ENCODE data around the gene KIAA1958.

KIAA1958 gene

DNA sequence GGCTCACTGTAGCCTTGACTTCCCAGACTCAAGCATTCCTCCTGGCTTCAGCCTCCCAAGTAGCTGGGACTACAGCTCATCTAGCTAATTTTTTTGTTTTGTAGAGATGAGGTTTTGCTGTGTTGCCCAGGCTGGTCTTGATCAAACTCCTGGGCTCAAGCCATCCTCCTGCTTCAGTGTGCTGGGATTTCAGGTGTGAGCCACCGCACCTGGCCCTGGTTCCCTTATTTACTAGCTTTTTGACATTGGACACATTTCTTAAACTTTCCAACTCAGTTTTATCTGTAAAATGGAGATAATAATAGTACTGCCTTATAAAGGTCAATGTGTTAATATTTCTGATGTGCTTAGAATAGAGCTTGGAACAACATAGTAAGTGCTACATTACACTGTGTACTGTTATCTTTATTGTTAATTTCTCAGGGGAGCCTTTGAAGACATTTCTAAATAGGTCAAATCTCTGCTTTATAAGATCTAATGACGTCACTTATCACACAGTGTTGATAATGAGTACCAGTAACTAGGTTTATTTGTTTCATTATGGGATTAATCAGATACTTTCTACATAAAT lies 66.7 kb downstream of the KIAA1958 start:
- DNase-seq (ENCODE audit: low read depth in 2 of 3, low spot score in 1 of 3): no peak

GRCh38 chr9:112554516-112554915 lies 67.9 kb downstream of the KIAA1958 start:
- DNase-seq (ENCODE audit: low read depth in 2 of 3, low spot score in 1 of 3): no peak

DNA sequence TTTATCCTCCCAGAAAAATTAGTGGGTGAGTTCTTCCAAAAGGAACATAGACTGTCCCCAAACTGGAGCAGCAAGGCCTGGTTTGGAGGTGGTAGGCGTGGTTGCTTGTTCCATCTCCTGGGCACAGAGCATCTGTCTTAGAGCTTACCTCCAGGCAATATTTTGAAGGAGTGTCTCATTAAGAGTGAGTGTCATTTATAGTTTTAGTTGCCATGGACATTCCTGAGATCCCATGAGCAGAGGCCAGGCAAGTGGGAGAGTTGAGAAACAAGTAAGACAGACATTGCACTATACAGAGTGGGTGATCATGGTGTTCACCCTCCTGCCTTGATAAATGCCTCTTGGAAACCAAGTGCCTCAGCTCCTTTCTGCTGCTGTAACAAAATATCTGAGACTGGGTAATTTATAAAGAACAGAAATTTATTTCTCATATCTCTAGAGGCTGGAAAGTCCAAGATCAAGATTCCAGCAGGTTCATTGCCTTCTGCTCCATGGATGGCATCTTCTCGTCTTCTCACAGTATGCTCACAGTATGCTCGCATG lies 68.5 kb downstream of the KIAA1958 start:
- DNase-seq (ENCODE audit: low read depth in 2 of 3, low spot score in 1 of 3): no peak

- DNase-seq (ENCODE audit: low read depth in 2 of 3, low spot score in 1 of 3): no peak
Observed at GRCh38 chr9:112555844-112556482, 69.3 kb downstream of the KIAA1958 start.

- DNase-seq (ENCODE audit: low read depth in 2 of 3, low spot score in 1 of 3): no peak
Observed at GRCh38 chr9:112556497-112557442, 70.1 kb downstream of the KIAA1958 start.

GRCh38 chr9:112558476-112558875 lies 71.8 kb downstream of the KIAA1958 start:
- DNase-seq (ENCODE audit: low read depth in 2 of 3, low spot score in 1 of 3): no peak

DNA sequence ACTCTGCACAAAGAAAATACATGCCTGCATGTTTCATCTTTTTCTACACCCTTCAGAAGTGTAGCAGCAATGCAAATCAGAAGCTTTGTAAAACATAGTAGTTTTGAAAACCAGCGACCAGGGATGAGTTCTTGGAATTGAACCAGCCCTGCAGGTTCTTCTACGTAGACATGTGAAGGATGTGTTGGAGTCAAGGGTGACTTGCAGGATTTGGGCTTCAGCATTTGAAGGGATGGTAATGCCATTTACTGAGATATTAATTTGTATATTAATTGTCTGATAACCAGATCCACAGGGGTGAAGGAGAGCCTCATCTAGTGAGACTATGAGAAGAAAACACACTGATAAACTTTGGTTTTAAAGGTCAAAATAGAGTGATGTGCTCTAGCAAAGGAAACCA lies 72.4 kb downstream of the KIAA1958 start:
- no peak for DNase-seq (ENCODE audit: low read depth in 2 of 3, low spot score in 1 of 3)

DNA sequence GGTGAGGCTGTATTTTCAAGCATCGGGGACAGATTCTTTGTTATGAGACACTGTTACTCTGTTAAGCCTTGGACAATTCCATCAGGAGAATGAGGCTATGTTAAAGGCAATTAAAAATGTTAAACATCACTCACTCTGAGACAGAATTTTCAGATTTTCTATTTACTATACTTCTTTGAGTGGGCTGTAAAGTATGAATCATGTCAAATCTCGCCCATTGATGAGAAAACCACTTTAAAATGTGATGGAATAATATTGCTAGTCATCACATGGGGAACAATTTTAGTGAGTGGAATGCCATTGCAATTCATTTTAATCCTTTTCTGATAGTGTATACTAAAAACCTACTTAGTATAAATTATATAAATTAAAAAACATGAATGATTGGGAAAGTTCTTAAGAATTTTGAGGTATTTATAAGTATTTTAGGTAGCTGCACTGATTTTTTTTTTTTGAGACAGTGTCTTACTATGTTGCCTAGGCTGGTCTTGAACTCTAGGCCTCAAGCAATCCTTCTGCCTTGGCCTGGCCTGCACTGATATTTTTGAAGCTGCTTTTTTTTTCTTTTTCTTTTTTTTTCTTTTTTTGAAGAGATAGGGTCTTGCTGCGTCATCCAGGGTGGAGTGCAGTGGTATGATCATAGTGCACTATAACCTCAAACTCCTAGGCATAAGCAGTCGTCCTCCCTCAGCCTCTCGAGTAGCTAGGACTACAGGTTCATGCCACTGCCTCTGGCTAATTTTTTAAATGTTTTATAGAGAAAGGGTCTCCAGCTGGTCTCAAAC lies 73.2 kb downstream of the KIAA1958 start:
- no peak for DNase-seq (ENCODE audit: low read depth in 2 of 3, low spot score in 1 of 3)

GRCh38 chr9:112562235-112562958 lies 75.8 kb downstream of the KIAA1958 start:
- no peak for DNase-seq (ENCODE audit: low read depth in 2 of 3, low spot score in 1 of 3)

DNA sequence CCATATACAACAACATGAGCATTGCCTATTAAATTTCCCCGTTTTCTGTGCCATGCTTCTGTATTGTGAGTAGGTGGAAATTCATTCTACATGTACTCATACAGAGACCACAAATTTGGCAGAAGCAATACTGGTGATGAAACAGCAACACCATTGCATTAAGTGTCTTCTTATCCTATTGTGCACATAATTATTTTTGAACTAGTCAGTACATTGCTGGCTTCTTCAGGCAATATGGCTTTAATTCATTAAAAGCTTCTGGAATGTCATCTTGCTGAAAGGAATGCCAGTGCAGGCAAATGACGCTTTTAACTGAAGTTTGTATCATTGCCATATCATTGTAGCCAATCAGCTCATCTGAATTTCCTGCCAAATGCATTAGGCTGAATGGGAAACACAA lies 82.6 kb downstream of the KIAA1958 start:
- DNase-seq (ENCODE audit: low read depth in 2 of 3, low spot score in 1 of 3): no peak

DNA sequence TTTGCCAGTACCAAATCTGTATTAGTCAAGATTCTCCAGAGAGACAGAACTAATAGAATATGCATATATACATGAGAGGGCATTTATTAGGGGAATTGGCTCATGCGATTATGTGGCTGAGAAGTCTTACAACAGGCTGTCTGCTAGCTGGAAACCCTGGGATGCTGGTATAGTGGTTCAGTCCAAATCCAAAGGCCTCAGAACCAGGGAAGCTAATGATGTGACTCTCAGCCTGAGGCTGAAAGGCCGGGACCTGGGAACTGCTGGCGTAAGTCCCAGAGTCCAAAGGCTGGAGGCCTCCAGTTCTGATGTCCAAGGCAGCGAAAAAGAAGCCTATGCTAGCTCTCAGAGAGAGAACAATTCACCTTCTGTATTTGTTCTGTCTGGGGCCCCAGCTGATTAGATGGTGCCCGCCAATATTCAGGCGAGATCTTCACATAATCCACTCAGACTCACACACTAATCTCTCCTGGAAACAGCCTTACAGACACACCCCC lies 84.1 kb downstream of the KIAA1958 start:
- DNase-seq (ENCODE audit: low read depth in 2 of 3, low spot score in 1 of 3): no peak

DNA sequence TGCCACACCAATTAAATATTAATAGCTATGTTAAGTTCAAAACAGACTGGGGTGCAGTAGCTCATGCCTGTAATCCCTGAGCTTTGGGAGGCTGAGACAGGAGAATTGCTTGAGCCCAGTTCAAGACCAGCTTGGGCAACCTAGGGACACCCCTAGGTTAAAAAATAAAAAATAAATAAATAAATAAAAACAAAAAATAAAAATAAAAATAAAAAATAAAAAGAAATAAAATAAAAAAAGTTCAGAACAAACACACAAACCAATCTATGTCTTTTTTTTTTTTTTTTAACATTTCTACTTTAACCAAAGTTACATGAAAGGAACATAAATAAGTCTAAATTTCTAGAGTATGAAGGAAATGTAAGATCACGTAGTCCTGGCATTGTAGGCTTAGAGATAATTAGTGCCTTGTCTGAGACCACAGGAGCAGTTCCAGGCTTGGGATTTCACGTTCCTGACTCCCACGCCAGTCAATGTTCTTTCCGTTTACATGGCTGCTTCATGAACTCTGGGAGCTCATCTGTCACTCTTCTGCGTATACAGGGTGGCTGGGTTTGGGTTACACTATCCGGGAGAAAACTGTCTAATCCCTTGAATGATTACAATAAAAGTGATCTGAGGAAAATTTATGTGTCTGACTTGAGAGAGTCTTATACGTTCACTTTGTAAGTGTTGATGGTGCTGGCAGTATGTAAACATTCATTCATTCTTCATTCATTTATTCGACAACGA lies 85.2 kb downstream of the KIAA1958 start:
- no peak for DNase-seq (ENCODE audit: low read depth in 2 of 3, low spot score in 1 of 3)

DNA sequence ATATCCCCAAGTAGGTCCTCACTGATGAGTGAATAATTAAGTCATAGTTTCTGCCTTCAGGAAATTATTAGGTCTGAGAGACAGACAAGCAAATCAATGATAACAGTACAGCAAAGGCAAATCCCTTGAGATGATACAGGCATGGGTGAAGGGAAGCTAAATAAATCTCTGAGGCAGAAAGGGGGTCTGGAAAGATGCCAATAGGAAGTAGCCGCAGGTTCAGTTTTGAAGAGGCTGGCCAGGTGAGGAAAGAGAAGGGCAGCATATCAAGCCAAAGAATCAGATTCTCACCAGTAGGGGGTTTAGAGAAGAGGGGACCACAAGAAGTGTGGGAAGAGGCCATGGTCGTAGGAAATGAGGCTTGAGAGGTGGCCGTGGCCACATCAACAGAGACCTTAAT lies 85.8 kb downstream of the KIAA1958 start:
- no peak for DNase-seq (ENCODE audit: low read depth in 2 of 3, low spot score in 1 of 3)

GRCh38 chr9:112574008-112574407 lies 87.4 kb downstream of the KIAA1958 start:
- DNase-seq (ENCODE audit: low read depth in 2 of 3, low spot score in 1 of 3): no peak

- no peak for DNase-seq (ENCODE audit: low read depth in 2 of 3, low spot score in 1 of 3)
Observed at GRCh38 chr9:112575107-112575506, 88.5 kb downstream of the KIAA1958 start.

- no peak for DNase-seq (ENCODE audit: low read depth in 2 of 3, low spot score in 1 of 3)
Observed at GRCh38 chr9:112581469-112582176, 95.0 kb downstream of the KIAA1958 start.

- no peak for DNase-seq (ENCODE audit: low read depth in 2 of 3, low spot score in 1 of 3)
Observed at GRCh38 chr9:112582371-112583262, 96.0 kb downstream of the KIAA1958 start.

DNA sequence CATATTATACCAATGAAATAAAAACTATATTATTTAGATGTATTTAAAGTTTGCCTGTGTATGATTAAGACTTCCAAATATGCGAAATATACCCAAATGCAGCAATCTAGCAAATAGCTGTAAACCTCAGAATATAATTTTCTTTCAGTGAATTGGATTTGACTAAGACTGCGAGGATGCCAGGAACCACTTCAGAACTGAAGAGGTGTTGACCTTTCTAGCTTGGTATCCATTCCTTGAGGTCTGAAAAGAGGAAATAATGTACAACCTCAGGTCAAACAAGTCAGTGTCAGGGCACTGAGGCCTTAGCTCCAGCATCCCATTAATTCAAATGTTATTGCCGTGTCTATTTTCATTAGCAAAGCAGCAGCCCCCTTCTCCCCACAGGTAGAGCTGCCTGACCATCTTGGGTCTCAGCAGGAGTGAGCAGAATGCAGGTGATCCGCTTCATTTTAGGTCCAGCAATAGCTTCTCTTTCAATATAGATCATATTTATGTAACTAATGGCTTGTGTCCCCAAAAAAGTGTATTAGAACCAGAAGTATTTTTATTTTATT lies 100.0 kb downstream of the KIAA1958 start:
- DNase-seq (ENCODE audit: low read depth in 2 of 3, low spot score in 1 of 3): no peak

All from stimulated activated CD4-positive, alpha-beta T cell treated with anti-CD3 and anti-CD28 coated beads, Interleukin-12 subunit alpha, Interleukin-12 subunit beta, amount 100 ng/mL, for 48 hours (primary cell).